A204.1 (cell line): ENCODE data around the gene RUVBL2.

Experiments
- FAIRE-seq: peaks from 2 replicates; lab custom pipeline; 2012; peaks lifted over from hg19 to GRCh38; lab: Jason Lieb, UNC

The RUVBL2 gene

GRCh38 chr19:48993175-48994034, at the start of gene RUVBL2, which contains the start of gene GYS1:
TSS of gene RUVBL2 (plus strand) at chr19:48993887. CDS start at chr19:48993912, 25 bp downstream.
TSS of gene GYS1 (minus strand) at chr19:48993309. CDS start at chr19:48993112, 197 bp downstream.
- FAIRE-seq, result peak; percentile 98

GRCh38 chr19:48945415-48945814, 48.3 kb upstream of the RUVBL2 start:
- FAIRE-seq, result no peak

- FAIRE-seq, result no peak
Measured at GRCh38 chr19:48945817-48946216, 47.9 kb upstream of the RUVBL2 start.

GRCh38 chr19:48946463-48947257, 47.0 kb upstream of the RUVBL2 start:
- no peak for FAIRE-seq

- no peak for FAIRE-seq
Measured at GRCh38 chr19:48947258-48947542, 46.5 kb upstream of the RUVBL2 start.

- FAIRE-seq, result no peak
Measured at GRCh38 chr19:48950159-48950558, 43.5 kb upstream of the RUVBL2 start.

GRCh38 chr19:48950830-48951519, 42.7 kb upstream of the RUVBL2 start:
- no peak for FAIRE-seq

- no peak for FAIRE-seq
Measured at GRCh38 chr19:48953141-48953540, 40.5 kb upstream of the RUVBL2 start.

GRCh38 chr19:48953990-48954594, 39.6 kb upstream of the RUVBL2 start:
- no peak for FAIRE-seq

- no peak for FAIRE-seq
Measured at GRCh38 chr19:48954595-48955307, 38.9 kb upstream of the RUVBL2 start, which contains the start of gene BAX. TSS of gene BAX (plus strand) at chr19:48954875. CDS start at chr19:48954929, 54 bp downstream.

GRCh38 chr19:48955308-48955958, 38.3 kb upstream of the RUVBL2 start:
- no peak for FAIRE-seq

GRCh38 chr19:48958006-48958405, 35.7 kb upstream of the RUVBL2 start:
- FAIRE-seq, result no peak

GRCh38 chr19:48959341-48960239, 34.1 kb upstream of the RUVBL2 start:
- no peak for FAIRE-seq

GRCh38 chr19:48961051-48961649, 32.5 kb upstream of the RUVBL2 start:
- FAIRE-seq, result no peak

- no peak for FAIRE-seq
Measured at GRCh38 chr19:48961673-48962028, 32.0 kb upstream of the RUVBL2 start.

GRCh38 chr19:48962029-48962848, 31.4 kb upstream of the RUVBL2 start:
- no peak for FAIRE-seq

GRCh38 chr19:48962849-48963165, 30.9 kb upstream of the RUVBL2 start:
- FAIRE-seq, result no peak

- no peak for FAIRE-seq
Measured at GRCh38 chr19:48963371-48964204, 30.1 kb upstream of the RUVBL2 start.
